ENCODE data around the gene ANAPC15. TPM values are rescaled to one million over a fixed set of nuclear protein-coding genes. Genes with fewer than 3 reads are reported as not detected.
"Not testable (repeated sequence)": the region's sequence is repeated elsewhere in the genome, so short reads cannot be mapped to it uniquely, and the experiment has no call there.

Gene ANAPC15
- total and polyA plus RNA-seq, 8 donors = 13.3 to 79.1 (median 40.1) TPM

- Histone ChIP-seq H3K27me3 (peaks cover 0 to 10% (median 0%) of the 10 kb centered on the region in 3 donors), H3K27ac (no peak overlapping the region), H3K4me3 (no peak overlapping the region), H3K9me3 (no peaks in the 10 kb centered on the region), H3K36me3 (no peaks in the 10 kb centered on the region), H3K4me1 (no peaks in the 10 kb centered on the region)
- WGBS, 5 donors = 75 to 92% (median 89%) methylated on average over 3 of the region's 3 CpGs
- DNase-seq = no peak
- intact Hi-C loops (cut with DNase I; ENCODE audit: low total_unique reads) = no loop called here
- TF ChIP-seq EP300 (IDR thresholded peaks at IDR 0.05) = no peak
- no peak for TF ChIP-seq POLR2A (IDR thresholded peaks at IDR 0.05)
- TF ChIP-seq CTCF (IDR thresholded peaks at IDR 0.05) = no peak
- TF ChIP-seq POLR2AphosphoS5 (IDR thresholded peaks at IDR 0.05) = no peak
Observed at GRCh38 chr11:72154816-72155215, 42.3 kb upstream of the ANAPC15 start.

- H3K27ac ChIP-seq; H3K27me3 ChIP-seq; H3K9me3 ChIP-seq; H3K36me3 ChIP-seq; intact Hi-C loops (cut with DNase I; ENCODE audit: low total_unique reads); DNase-seq; H3K4me3 ChIP-seq; H3K4me1 ChIP-seq: not testable (repeated sequence)
- 84 to 88% (median 87%) methylated on average over 6 of the region's 6 CpGs for WGBS, 5 donors
Observed at GRCh38 chr11:72153874-72154273, 41.4 kb upstream of the ANAPC15 start.

GRCh38 chr11:72150882-72151281 lies 38.4 kb upstream of the ANAPC15 start:
- no peak overlapping the region for H3K4me3 ChIP-seq
- no peak overlapping the region for H3K27ac ChIP-seq
- H3K27me3 ChIP-seq = no peaks in the 10 kb centered on the region
- TF ChIP-seq POLR2A (IDR thresholded peaks at IDR 0.05) = no peak
- TF ChIP-seq POLR2AphosphoS5 (IDR thresholded peaks at IDR 0.05) = no peak
- TF ChIP-seq CTCF (IDR thresholded peaks at IDR 0.05) = no peak
- TF ChIP-seq EP300 (IDR thresholded peaks at IDR 0.05) = no peak
- intact Hi-C loops (cut with DNase I; ENCODE audit: low total_unique reads) = no loop called here
- H3K9me3 ChIP-seq = no peaks in the 10 kb centered on the region
- WGBS, 5 donors = 58 to 75% (median 68%) methylated on average over 4 of the region's 4 CpGs
- H3K4me1 ChIP-seq = no peaks in the 10 kb centered on the region
- DNase-seq = no peak
- H3K36me3 ChIP-seq = no peaks in the 10 kb centered on the region

GRCh38 chr11:72146625-72147024 lies 34.1 kb upstream of the ANAPC15 start:
- intact Hi-C loops (cut with DNase I; ENCODE audit: low total_unique reads) = loop anchor here (5.0 kb wide), 1 partner anchor 169 kb away; no protein-coding TSS in a partner anchor
- no peak for DNase-seq
- H3K27ac ChIP-seq = no peak overlapping the region
- TF ChIP-seq EP300 (IDR thresholded peaks at IDR 0.05) (no peak), POLR2AphosphoS5 (IDR thresholded peaks at IDR 0.05) (no peak), POLR2A (IDR thresholded peaks at IDR 0.05) (no peak), CTCF (IDR thresholded peaks at IDR 0.05) (no peak)
- H3K4me1 ChIP-seq = no peaks in the 10 kb centered on the region
- no peaks in the 10 kb centered on the region for H3K36me3 ChIP-seq
- H3K9me3 ChIP-seq = no peaks in the 10 kb centered on the region
- no peak overlapping the region for H3K4me3 ChIP-seq
- no peaks in the 10 kb centered on the region for H3K27me3 ChIP-seq
- 26 to 73% (median 32%) methylated on average over 2 of the region's 2 CpGs for WGBS, 5 donors

GRCh38 chr11:72144807-72145565 lies 32.5 kb upstream of the ANAPC15 start:
- no peaks in the 10 kb centered on the region for H3K27me3 ChIP-seq
- H3K4me1 ChIP-seq = no peaks in the 10 kb centered on the region
- no peaks in the 10 kb centered on the region for H3K36me3 ChIP-seq
- intact Hi-C loops (cut with DNase I; ENCODE audit: low total_unique reads) = loop anchor here (5.0 kb wide), 1 partner anchor 168 kb away; no protein-coding TSS in a partner anchor
- TF ChIP-seq POLR2A (IDR thresholded peaks at IDR 0.05) (no peak), POLR2AphosphoS5 (IDR thresholded peaks at IDR 0.05) (no peak)
- no peak overlapping the region for H3K4me3 ChIP-seq
- no peak overlapping the region for H3K27ac ChIP-seq
- DNase-seq = no peak
- no peaks in the 10 kb centered on the region for H3K9me3 ChIP-seq
- 75 to 86% (median 82%) methylated on average over 4 of the region's 4 CpGs for WGBS, 5 donors

GRCh38 chr11:72142543-72142942 lies 30.0 kb upstream of the ANAPC15 start:
- H3K9me3 ChIP-seq; DNase-seq; H3K4me1 ChIP-seq; H3K4me3 ChIP-seq; H3K27me3 ChIP-seq; intact Hi-C loops (cut with DNase I; ENCODE audit: low total_unique reads); H3K27ac ChIP-seq; H3K36me3 ChIP-seq: not testable (repeated sequence)
- WGBS, 5 donors = 53 to 82% (median 64%) methylated on average over 1 of the region's 1 CpG; no CpG with 5 or more reads in 2 of the 5 donors

GRCh38 chr11:72142086-72142485 lies 29.6 kb upstream of the ANAPC15 start:
- intact Hi-C loops (cut with DNase I; ENCODE audit: low total_unique reads); H3K27me3 ChIP-seq; H3K36me3 ChIP-seq; H3K9me3 ChIP-seq; DNase-seq; H3K27ac ChIP-seq; H3K4me1 ChIP-seq; H3K4me3 ChIP-seq: not testable (repeated sequence)
- 20 to 60% (median 50%) methylated on average over 1 of the region's 1 CpG for WGBS, 5 donors

All from stomach (tissue), 9 donors.